ENCODE results near the gene PLPPR2. TPM values are rescaled to one million over a fixed set of nuclear protein-coding genes. Genes with fewer than 3 reads are reported as not detected.

The PLPPR2 gene
- total and polyA plus RNA-seq, 7 donors: 4.3 to 33.6 (median 20.8) TPM

- 80 to 87% (median 83%) methylated on average over 10 to 11 of the region's 11 CpGs for WGBS, 3 donors
- TF ChIP-seq CTCF (IDR thresholded peaks at IDR 0.05): no peak
- intact Hi-C loops (cut with DNase I): no loop called here
- no peak overlapping the region for H3K27ac ChIP-seq
- no peak for DNase-seq
- peaks cover 5% of the 10 kb centered on the region for H3K4me1 ChIP-seq
- no peaks in the 10 kb centered on the region for H3K27me3 ChIP-seq (ENCODE audit: insufficient read depth in 3 of 3, low read length in 2 of 3)
- no peak overlapping the region for H3K4me3 ChIP-seq
- ATAC-seq: no peak
- H3K9me3 ChIP-seq: no peaks in the 10 kb centered on the region
- peaks cover 0 to 37% of the 10 kb centered on the region in 2 donors for H3K36me3 ChIP-seq (ENCODE audit: insufficient read depth in 1 of 2, low read depth in 1 of 2)
These were observed 1.7 kb downstream of the PLPPR2 start for GRCh38 chr19:11356676-11357550.

- Histone ChIP-seq H3K4me1 (peaks cover 5% of the 10 kb centered on the region), H3K27ac (no peak overlapping the region), H3K9me3 (no peaks in the 10 kb centered on the region), H3K27me3 (ENCODE audit: insufficient read depth in 3 of 3, low read length in 2 of 3) (no peaks in the 10 kb centered on the region), H3K36me3 (ENCODE audit: insufficient read depth in 1 of 2, low read depth in 1 of 2) (peaks cover 0 to 58% of the 10 kb centered on the region in 2 donors), H3K4me3 (no peak overlapping the region)
- WGBS, 3 donors: 79 to 86% (median 86%) methylated on average over 11 of the region's 11 CpGs
- TF ChIP-seq CTCF (IDR thresholded peaks at IDR 0.05): no peak
- intact Hi-C loops (cut with DNase I): no loop called here
- ATAC-seq (no peak), DNase-seq (no peak)
These were observed 4.2 kb downstream of the PLPPR2 start for GRCh38 chr19:11359421-11359820.

- no peak for TF ChIP-seq CTCF (IDR thresholded peaks at IDR 0.05)
- H3K4me1 ChIP-seq: peaks cover under 1% of the 10 kb centered on the region
- H3K27me3 ChIP-seq (ENCODE audit: insufficient read depth in 3 of 3, low read length in 2 of 3): no peaks in the 10 kb centered on the region
- WGBS, 3 donors: 38 to 67% (median 61%) methylated on average over 43 of the region's 43 CpGs
- DNase-seq (peak in 1 of 2 donors; percentile 66), ATAC-seq (peak in 3 of 4 donors; percentile 25 to 39 (median 36))
- intact Hi-C loops (cut with DNase I): no loop called here
- no peak overlapping the region for H3K4me3 ChIP-seq
- no peak overlapping the region for H3K27ac ChIP-seq
- H3K36me3 ChIP-seq (ENCODE audit: insufficient read depth in 1 of 2, low read depth in 1 of 2): peaks cover 0 to 74% of the 10 kb centered on the region in 2 donors
- H3K9me3 ChIP-seq: no peaks in the 10 kb centered on the region
These were observed 6.0 kb downstream of the PLPPR2 start for GRCh38 chr19:11361037-11361770.

- ATAC-seq: no peak
- intact Hi-C loops (cut with DNase I): no loop called here
These were observed 6.8 kb downstream of the PLPPR2 start for GRCh38 chr19:11361771-11362731.

More at GRCh38 chr19:11361771-11362731, 6.8 kb downstream of the PLPPR2 start:
- no peak for TF ChIP-seq CTCF (IDR thresholded peaks at IDR 0.05)
- H3K36me3 ChIP-seq (ENCODE audit: insufficient read depth in 1 of 2, low read depth in 1 of 2): peaks cover 0 to 83% of the 10 kb centered on the region in 2 donors
- H3K4me1 ChIP-seq: no peaks in the 10 kb centered on the region
- DNase-seq: no peak
- no peaks in the 10 kb centered on the region for H3K9me3 ChIP-seq
- no peaks in the 10 kb centered on the region for H3K27me3 ChIP-seq (ENCODE audit: insufficient read depth in 3 of 3, low read length in 2 of 3)
- no peak overlapping the region for H3K4me3 ChIP-seq
- H3K27ac ChIP-seq: no peak overlapping the region
- 71 to 86% (median 82%) methylated on average over 35 of the region's 35 CpGs for whole genome bisulfite sequencing, 3 donors

Data from psoas muscle (tissue), 8 donors.